GM12874 (cell line): ENCODE data around the gene TNKS1BP1.

ENCODE experiments used
- CTCF ChIP-seq: IDR thresholded peaks from 2 replicates; pipeline ENCODE4 v1.5.1; 2011; ENCODE audit warnings: low read depth, mild to moderate bottlenecking, control low read depth, low read length, moderate library complexity; ENCODE audit not compliant: insufficient read depth

Gene TNKS1BP1

GRCh38 chr11:57358991-57359390 lies 34.2 kb upstream of the TNKS1BP1 start:
- no peak for TF ChIP-seq CTCF

DNA sequence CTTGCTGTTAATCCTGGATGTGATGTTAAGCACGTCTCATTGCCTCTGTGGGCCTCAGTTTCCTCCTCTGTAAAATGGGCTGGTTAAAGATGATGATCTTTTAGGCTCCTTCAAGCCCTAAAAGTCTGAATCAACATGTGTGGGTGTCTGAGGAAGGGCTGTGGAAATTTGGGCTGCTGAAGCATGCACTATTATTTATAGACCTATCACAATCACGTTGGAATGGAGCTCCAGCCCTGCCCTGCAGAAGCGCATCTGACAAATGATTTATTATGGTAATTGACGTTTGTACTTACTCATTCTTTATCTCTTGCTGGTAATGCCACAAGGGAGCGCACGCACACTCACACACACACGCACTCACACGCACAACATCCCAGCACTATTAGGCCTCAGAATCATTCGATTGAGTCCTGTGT lies 33.8 kb upstream of the TNKS1BP1 start:
- TF ChIP-seq CTCF = no peak

DNA sequence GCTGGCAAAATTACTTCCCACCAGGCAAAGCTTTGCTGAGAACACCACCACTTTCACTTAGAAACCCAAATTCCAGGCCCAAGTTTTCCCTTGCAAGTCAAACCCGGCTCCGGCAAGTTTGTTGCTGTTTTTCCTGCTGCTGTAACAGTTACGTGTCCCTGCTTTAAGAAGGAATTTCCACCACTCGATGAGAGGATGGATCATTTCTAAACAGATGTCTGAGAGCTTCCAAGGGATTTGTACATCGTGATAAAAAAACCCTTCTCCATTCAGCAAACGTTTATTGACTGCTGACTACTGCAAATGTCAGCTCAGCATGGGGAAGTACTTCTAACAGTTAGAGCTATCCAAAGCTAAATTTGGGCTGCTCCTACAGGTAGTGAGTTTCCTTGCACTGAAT lies 33.1 kb upstream of the TNKS1BP1 start:
- no peak for TF ChIP-seq CTCF

GRCh38 chr11:57357310-57357709 lies 32.6 kb upstream of the TNKS1BP1 start:
- TF ChIP-seq CTCF = no peak

DNA sequence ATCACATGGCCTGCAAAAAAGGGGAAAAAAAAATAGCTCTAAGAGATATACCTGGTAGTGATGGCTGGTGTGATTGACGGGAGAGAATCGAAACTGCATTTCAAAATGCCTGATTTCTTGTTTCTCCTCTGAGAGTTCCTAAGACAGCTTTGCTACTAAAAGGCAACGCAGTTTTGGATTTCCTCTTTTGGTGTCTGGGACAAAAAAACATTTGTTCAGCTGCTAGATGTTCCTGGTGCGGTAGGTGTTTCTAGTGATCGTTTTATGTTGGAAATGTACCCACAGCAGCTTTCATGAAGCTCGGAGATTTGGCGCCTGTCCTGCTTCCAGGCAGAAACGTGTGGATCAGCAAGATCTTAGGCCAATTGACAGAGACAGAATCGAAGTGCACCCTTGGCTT lies 31.5 kb upstream of the TNKS1BP1 start:
- no peak for TF ChIP-seq CTCF

- no peak for TF ChIP-seq CTCF
Measured at GRCh38 chr11:57354699-57355098, 29.9 kb upstream of the TNKS1BP1 start.

GRCh38 chr11:57353852-57354251 lies 29.1 kb upstream of the TNKS1BP1 start:
- TF ChIP-seq CTCF = no peak

DNA sequence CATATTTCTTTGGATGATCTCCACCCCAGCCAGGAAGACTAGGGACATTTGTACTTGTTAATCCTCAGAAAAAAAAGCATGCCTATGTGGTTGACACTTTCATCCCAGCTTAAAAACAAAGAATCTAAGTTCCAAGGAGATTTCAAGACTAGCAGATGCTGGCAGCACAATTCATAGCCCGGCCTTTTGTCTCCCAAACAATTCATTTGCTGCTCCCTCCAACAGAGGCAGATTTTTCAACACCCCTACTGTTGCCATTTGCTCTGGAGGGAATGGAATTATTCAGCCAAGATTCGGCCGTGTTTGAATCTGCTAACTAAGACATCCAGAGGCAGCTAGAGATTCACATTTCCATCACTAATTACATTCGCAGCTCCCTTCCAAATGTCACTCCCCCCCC lies 28.7 kb upstream of the TNKS1BP1 start:
- no peak for TF ChIP-seq CTCF
